GM12878 (cell line): ENCODE data around the gene CASS4.
"Not testable (repeated sequence)": the region's sequence is repeated elsewhere in the genome, so short reads cannot be mapped to it uniquely, and the experiment has no call there.

ENCODE experiments used
- CEBPB ChIP-seq, 2 experiments: fragments of 150-350 bp in 1 of 2; IDR thresholded peaks; 2 replicates each; pipeline ENCODE4 v1.6.1; 2012 to 2014; ENCODE audit warnings: low read depth in 2 of 2, low read length in 2 of 2, borderline replicate concordance in 1 of 2, inconsistent platforms in 1 of 2
- CTCF ChIP-seq, 3 experiments: IDR thresholded peaks in 2 of 3; conservative IDR thresholded peaks in 1 of 3; 2 replicates each; pipeline ENCODE4 v1.5.1; 2011; ENCODE audit warnings: low read depth in 3 of 3, low read length in 3 of 3, mild to moderate bottlenecking in 3 of 3, control low read depth in 2 of 3, moderate library complexity in 2 of 3, inconsistent platforms in 1 of 3, mixed read lengths in 1 of 3; ENCODE audit not compliant: control insufficient read depth in 2 of 3, insufficient read depth in 1 of 3; ENCODE audit errors: extremely low read depth in 1 of 3
- EP300 ChIP-seq, 2 experiments: fragments of 150-350 bp in 1 of 2; IDR thresholded peaks; 2 replicates each; pipeline ENCODE4 v1.6.1; 2011 to 2012; ENCODE audit warnings: low read depth in 2 of 2, low read length in 2 of 2, borderline replicate concordance in 1 of 2, improper control_type of control experiment in 1 of 2, inconsistent platforms in 1 of 2; ENCODE audit not compliant: control insufficient read depth in 1 of 2
- ETV6 ChIP-seq, 2 experiments: fragments of 450-650 bp in 1 of 2; IDR thresholded peaks in 1 of 2; conservative IDR thresholded peaks in 1 of 2; 2 replicates each; pipeline ENCODE4 v1.6.1; 2014; ENCODE audit warnings: antibody characterized with exemption in 1 of 2, borderline replicate concordance in 1 of 2, low read depth in 1 of 2, mild to moderate bottlenecking in 1 of 2, moderate library complexity in 1 of 2
- EZH2 ChIP-seq: IDR thresholded peaks from 2 replicates; pipeline ENCODE4 v1.6.1; 2012; ENCODE audit warnings: low read depth, mild to moderate bottlenecking, control low read depth, inconsistent platforms, low read length, borderline replicate concordance; ENCODE audit not compliant: control insufficient read depth
- POLR2A ChIP-seq: IDR thresholded peaks from 2 replicates; pipeline ENCODE4 v1.6.1; 2011; ENCODE audit warnings: low read depth, mild to moderate bottlenecking, low read length
- SMC3 ChIP-seq: IDR thresholded peaks from 2 replicates; pipeline ENCODE4 v1.6.1; 2011; ENCODE audit warnings: low read length, improper control_type of control experiment, borderline replicate concordance
- SRF ChIP-seq, 2 experiments: IDR thresholded peaks; 2 replicates each; pipeline ENCODE4 v1.6.1; 2011; ENCODE audit warnings: low read depth in 2 of 2, low read length in 2 of 2, mild to moderate bottlenecking in 1 of 2, moderate library complexity in 1 of 2
- TAF1 ChIP-seq: IDR thresholded peaks from 2 replicates; pipeline ENCODE4 v1.6.1; 2011; ENCODE audit warnings: mild to moderate bottlenecking, low read depth, low read length, borderline replicate concordance
- ZZZ3 ChIP-seq: IDR thresholded peaks from 2 replicates; pipeline ENCODE4 v1.6.1; 2011; ENCODE audit warnings: low read depth; ENCODE audit not compliant: control insufficient read depth, insufficient read length

- TF ChIP-seq CTCF (IDR thresholded peaks at IDR 0.05 in 2 of 3, conservative IDR thresholded peaks at IDR 0.05 in 1 of 3; ENCODE audit: control insufficient read depth in 2 of 3, extremely low read depth in 1 of 3, insufficient read depth in 1 of 3, low read depth in 3 of 3, low read length in 3 of 3); SRF (IDR thresholded peaks at IDR 0.05; ENCODE audit: low read depth in 2 of 2, low read length in 2 of 2); CEBPB (IDR thresholded peaks at IDR 0.05; ENCODE audit: borderline replicate concordance in 1 of 2, low read depth in 2 of 2, low read length in 2 of 2); ETV6 (conservative IDR thresholded peaks at IDR 0.05 in 1 of 2, IDR thresholded peaks at IDR 0.05 in 1 of 2; ENCODE audit: borderline replicate concordance in 1 of 2, low read depth in 1 of 2); EP300 (IDR thresholded peaks at IDR 0.05; ENCODE audit: borderline replicate concordance in 1 of 2, control insufficient read depth in 1 of 2, low read depth in 2 of 2, low read length in 2 of 2); EZH2; TAF1; ZZZ3; POLR2A; SMC3: not testable (repeated sequence)
These were observed 6.7 kb upstream of the CASS4 start for GRCh38 chr20:56405356-56405755.
